ENCODE measurements around the gene EPB41L4B. TPM values are rescaled to one million over a fixed set of nuclear protein-coding genes. Genes with fewer than 3 reads are reported as not detected.

Gene EPB41L4B
- total RNA-seq, 4 donors from 2014 or later, result 56.4 to 72.7 (median 71.0) TPM

- TF ChIP-seq, protein P1, sequence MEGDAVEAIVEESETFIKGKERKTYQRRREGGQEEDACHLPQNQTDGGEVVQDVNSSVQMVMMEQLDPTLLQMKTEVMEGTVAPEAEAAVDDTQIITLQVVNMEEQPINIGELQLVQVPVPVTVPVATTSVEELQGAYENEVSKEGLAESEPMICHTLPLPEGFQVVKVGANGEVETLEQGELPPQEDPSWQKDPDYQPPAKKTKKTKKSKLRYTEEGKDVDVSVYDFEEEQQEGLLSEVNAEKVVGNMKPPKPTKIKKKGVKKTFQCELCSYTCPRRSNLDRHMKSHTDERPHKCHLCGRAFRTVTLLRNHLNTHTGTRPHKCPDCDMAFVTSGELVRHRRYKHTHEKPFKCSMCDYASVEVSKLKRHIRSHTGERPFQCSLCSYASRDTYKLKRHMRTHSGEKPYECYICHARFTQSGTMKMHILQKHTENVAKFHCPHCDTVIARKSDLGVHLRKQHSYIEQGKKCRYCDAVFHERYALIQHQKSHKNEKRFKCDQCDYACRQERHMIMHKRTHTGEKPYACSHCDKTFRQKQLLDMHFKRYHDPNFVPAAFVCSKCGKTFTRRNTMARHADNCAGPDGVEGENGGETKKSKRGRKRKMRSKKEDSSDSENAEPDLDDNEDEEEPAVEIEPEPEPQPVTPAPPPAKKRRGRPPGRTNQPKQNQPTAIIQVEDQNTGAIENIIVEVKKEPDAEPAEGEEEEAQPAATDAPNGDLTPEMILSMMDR (IDR thresholded peaks at IDR 0.05), result no peak
- TF ChIP-seq POLR2A (IDR thresholded peaks at IDR 0.05), result no peak
- Histone ChIP-seq H3K4me3 (replicated peaks in 1 of 3) (no peak overlapping the region), H3K4me1 (peaks cover 46 to 49% of the 10 kb centered on the region in 2 donors), H3K9me3 (no peaks in the 10 kb centered on the region), H3K27ac (peak overlapping the region in 1 of 3 donors; percentile 36), H3K27me3 (no peaks in the 10 kb centered on the region), H3K36me3 (no peaks in the 10 kb centered on the region)
- DNase-seq, result peak in 1 of 2 donors; percentile 37
- intact Hi-C loops (cut with DNase I), result no loop called here
- 76 to 89% methylated on average over 9 of the region's 9 CpGs for WGBS, 2 donors
These were observed 43.4 kb downstream of the EPB41L4B start for GRCh38 chr9:109277451-109277850.

GRCh38 chr9:109276469-109277440, 44.1 kb downstream of the EPB41L4B start:
- no peak for TF ChIP-seq POLR2A (IDR thresholded peaks at IDR 0.05)
- TF ChIP-seq, protein P1 (IDR thresholded peaks at IDR 0.05), result no peak

DNA sequence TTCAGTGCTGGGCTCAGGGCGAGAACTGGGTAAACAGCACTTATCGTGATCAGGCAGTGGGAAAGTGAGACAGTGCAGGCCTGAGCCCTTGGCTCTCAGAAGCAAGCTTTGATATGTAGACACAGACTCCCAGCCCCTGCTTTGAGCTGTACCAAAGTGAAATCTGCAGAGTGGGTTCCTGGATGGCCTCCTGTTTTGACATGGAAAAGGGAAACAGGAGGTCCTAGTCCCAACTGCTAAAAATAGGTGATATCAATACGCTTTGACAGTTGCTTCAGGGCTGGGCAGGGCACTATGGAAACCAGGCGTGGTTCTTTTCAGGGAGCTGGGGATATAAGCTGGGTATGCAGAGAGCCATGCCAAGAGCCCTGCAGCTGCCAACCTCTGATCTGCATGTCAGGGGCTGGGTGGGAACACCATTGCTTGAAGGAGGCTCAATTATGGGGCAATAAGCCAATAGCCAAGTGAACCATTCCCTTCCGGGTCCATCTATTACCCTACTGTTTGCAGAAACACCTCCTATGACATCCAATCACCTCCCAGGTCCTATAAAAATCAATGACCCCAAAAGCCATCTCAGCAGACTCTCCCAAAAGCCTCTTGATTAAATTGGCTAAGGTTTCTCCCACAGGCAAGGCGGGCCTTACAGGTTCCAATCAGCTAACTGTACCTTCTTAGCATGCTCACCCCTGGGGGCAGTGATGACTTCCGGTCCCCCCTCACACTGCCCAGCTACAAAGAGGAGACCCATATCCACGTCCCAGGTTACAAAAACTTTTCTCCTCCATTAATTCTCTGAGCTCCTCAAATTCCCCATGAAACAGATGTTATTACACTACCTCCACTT, 45.8 kb downstream of the EPB41L4B start:
- TF ChIP-seq, protein P1 (IDR thresholded peaks at IDR 0.05), result peak in 1 of 6 experiments; percentile 8
- no peak for TF ChIP-seq POLR2A (IDR thresholded peaks at IDR 0.05)
- intact Hi-C loops (cut with DNase I), result no loop called here
- H3K27me3 ChIP-seq, result no peaks in the 10 kb centered on the region
- H3K4me3 ChIP-seq (replicated peaks in 1 of 3), result no peak overlapping the region
- 45 to 56% methylated on average over 8 of the region's 8 CpGs for WGBS, 2 donors
- H3K4me1 ChIP-seq, result peaks cover 52 to 62% of the 10 kb centered on the region in 2 donors
- peak in 1 of 2 donors; percentile 40 for DNase-seq
- peak overlapping the region; percentile 41 to 69 (median 57) for H3K27ac ChIP-seq
- H3K36me3 ChIP-seq, result no peaks in the 10 kb centered on the region
- H3K9me3 ChIP-seq, result no peaks in the 10 kb centered on the region

More at GRCh38 chr9:109276469-109277440, 44.1 kb downstream of the EPB41L4B start:
- DNase-seq, result no peak
- no peak overlapping the region for H3K4me3 ChIP-seq (replicated peaks in 1 of 3)
- no peaks in the 10 kb centered on the region for H3K36me3 ChIP-seq
- WGBS, 2 donors, result 87 to 90% methylated on average over 13 of the region's 13 CpGs
- no peaks in the 10 kb centered on the region for H3K9me3 ChIP-seq
- H3K4me1 ChIP-seq, result peaks cover 53 to 56% of the 10 kb centered on the region in 2 donors
- H3K27me3 ChIP-seq, result no peaks in the 10 kb centered on the region
- peak overlapping the region in 1 of 3 donors; percentile 57 for H3K27ac ChIP-seq
- intact Hi-C loops (cut with DNase I), result no loop called here

DNA sequence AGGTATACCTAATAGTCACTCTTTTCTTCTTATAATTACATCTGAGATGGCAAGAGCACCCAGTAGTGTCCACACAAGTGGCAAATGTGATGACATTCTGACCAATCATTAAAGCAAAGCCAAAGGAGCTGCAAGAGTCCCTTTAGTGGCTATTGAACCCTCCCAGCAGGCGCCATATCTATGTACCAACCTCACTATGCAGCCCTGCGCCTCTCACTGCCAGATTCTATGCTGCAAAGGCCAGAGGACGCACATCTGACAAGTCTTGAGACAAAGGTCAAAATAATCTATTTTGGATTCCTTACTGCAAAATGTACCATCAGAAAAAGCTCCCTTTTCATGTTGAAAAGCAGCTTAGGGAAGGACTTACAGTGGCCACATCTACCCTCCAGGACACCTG, 47.0 kb downstream of the EPB41L4B start:
- Histone ChIP-seq H3K9me3 (no peaks in the 10 kb centered on the region), H3K4me1 (peaks cover 58 to 62% of the 10 kb centered on the region in 2 donors), H3K36me3 (no peaks in the 10 kb centered on the region), H3K27ac (peak overlapping the region in 2 of 3 donors; percentile 41 to 69), H3K4me3 (replicated peaks in 1 of 3) (no peak overlapping the region), H3K27me3 (no peaks in the 10 kb centered on the region)
- WGBS, 2 donors, result 93 to 95% methylated on average over 3 of the region's 3 CpGs
- intact Hi-C loops (cut with DNase I), result no loop called here
- no peak for TF ChIP-seq POLR2A (IDR thresholded peaks at IDR 0.05)
- TF ChIP-seq, protein P1 (IDR thresholded peaks at IDR 0.05), result no peak
- no peak for DNase-seq

Data from thyroid gland (tissue), 4 donors.